Right lobe of liver (tissue), 4 donors: Measurements from ENCODE around the gene TBXAS1.

ENCODE experiments used
- POLR2A ChIP-seq: fragments of 450-650 bp; IDR thresholded peaks from one replicate; pipeline ENCODE4 v1.6.1; 2017; ENCODE audit warnings: antibody characterized with exemption, mild to moderate bottlenecking
- TF ChIP-seq, protein P1 (sequence below), 4 donors: fragments of 200-600 bp in 3 of 4; fragments of 450-650 bp in 1 of 4; IDR thresholded peaks; one replicate each; pipeline versions ENCODE4 v1.5.1 to v1.8.0; 2016 to 2022; ENCODE audit warnings: antibody characterized with exemption in 4 of 4, mild to moderate bottlenecking in 2 of 4
- donor health status: DM: no; HTN: no; CAD: no.
- donor health status: DM: no; HTN: no; CAD: no.
- donor health status: DM: no; HTN: yes; CAD: no.

DNA sequence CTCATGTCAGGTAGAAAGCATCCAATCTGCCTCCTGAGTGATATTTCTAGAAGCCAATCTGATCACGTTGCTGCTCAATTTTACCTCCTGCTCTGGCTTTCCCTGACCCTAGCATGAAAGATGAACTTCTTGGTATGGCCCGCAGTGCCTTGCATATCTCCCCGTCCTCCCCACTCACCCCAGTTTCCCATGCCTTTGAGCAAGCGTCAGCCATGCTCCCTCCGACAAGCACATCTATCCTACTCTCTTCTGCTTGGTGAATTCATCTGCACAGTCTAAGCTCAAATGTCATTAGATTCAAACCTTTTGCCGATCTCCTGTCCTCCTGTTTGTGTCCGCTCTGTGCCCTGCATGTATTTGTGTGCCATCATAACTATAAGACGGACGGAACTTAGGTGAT, 6.2 kb upstream of the TBXAS1 start:
- no peak for TF ChIP-seq POLR2A
- TF ChIP-seq, protein P1, sequence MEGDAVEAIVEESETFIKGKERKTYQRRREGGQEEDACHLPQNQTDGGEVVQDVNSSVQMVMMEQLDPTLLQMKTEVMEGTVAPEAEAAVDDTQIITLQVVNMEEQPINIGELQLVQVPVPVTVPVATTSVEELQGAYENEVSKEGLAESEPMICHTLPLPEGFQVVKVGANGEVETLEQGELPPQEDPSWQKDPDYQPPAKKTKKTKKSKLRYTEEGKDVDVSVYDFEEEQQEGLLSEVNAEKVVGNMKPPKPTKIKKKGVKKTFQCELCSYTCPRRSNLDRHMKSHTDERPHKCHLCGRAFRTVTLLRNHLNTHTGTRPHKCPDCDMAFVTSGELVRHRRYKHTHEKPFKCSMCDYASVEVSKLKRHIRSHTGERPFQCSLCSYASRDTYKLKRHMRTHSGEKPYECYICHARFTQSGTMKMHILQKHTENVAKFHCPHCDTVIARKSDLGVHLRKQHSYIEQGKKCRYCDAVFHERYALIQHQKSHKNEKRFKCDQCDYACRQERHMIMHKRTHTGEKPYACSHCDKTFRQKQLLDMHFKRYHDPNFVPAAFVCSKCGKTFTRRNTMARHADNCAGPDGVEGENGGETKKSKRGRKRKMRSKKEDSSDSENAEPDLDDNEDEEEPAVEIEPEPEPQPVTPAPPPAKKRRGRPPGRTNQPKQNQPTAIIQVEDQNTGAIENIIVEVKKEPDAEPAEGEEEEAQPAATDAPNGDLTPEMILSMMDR (IDR thresholded peaks at IDR 0.05): no peak
